Type B pancreatic cell (in vitro differentiated cells): Measurements from ENCODE around the gene RBKS. TPM values are rescaled to one million over a fixed set of nuclear protein-coding genes. Genes with fewer than 3 reads are reported as not detected.

Experiments used
- DNase-seq: peaks from one replicate; pipeline ENCODE4 v3.0.0; 2021; ENCODE audit warnings: mixed read lengths; ENCODE audit not compliant: unreplicated experiment; ENCODE audit errors: extremely low spot score
- H3K27ac Mint-ChIP-seq: 2 replicates; pipeline ENCODE4 v1.8.0; 2021; ENCODE audit warnings: mild to moderate bottlenecking, mixed read lengths
- H3K27me3 Mint-ChIP-seq: 2 replicates; pipeline ENCODE4 v1.8.0; 2021; ENCODE audit warnings: mixed read lengths
- H3K36me3 Mint-ChIP-seq: 2 replicates; pipeline ENCODE4 v1.8.0; 2021; ENCODE audit warnings: mixed read lengths
- H3K4me1 Mint-ChIP-seq: one replicate; pipeline ENCODE4 v1.8.0; 2021; ENCODE audit warnings: mixed read lengths; ENCODE audit not compliant: unreplicated experiment
- H3K4me3 Mint-ChIP-seq: 2 replicates; pipeline ENCODE4 v1.8.0; 2021; ENCODE audit warnings: mild to moderate bottlenecking, mixed read lengths
- H3K9me3 Mint-ChIP-seq: 2 replicates; pipeline ENCODE4 v1.8.0; 2021; ENCODE audit warnings: mixed read lengths
- CTCF ChIP-seq: fragments of 200-600 bp; sonication (generic); conservative IDR thresholded peaks from 2 replicates; pipeline ENCODE4 v1.5.0; 2021; ENCODE audit warnings: antibody characterized with exemption, mild to moderate bottlenecking
- total RNA-seq: library from RNA; stranded (reverse); gene quantifications from 2 replicates; pipeline ENCODE4 v1.2.1, GENCODE V29; 2021; ENCODE audit warnings: low replicate concordance

The RBKS gene
- total RNA-seq, 1 donor from 2014 or later, result 2.6 TPM

DNA sequence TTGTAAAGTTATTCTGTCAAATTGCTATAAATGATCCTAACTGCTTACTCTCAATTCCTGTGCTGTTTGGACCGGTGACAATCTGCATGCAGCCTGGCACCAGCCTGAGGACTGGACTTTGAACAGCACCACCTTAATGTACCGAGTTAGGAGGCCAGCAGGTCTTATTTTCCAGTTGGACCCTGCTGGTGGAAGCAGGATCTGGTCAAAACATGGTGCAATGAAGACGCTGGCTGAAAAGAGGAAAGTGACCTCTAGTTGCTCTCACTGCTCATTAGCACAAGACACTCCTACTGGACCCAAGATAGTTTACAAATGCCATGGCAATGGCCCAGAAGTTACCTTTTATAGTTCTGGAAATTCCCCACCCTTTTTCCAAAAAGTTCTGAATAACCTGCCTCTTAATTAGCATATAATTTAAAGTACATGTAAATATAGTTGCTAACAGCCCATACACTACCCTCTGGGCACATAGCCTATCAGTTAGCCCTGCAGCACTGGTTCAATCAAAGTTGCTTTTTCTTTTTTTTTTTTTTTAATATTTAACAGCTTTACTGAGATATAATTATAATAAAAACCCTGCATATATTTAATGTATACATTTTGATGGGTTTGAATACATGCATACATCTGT lies 35.8 kb downstream of the RBKS start:
- Mint-ChIP-seq H3K4me3 (no peak overlapping the region), H3K27me3 (no peaks in the 10 kb centered on the region), H3K9me3 (peaks cover 10% of the 10 kb centered on the region), H3K27ac (no peak overlapping the region), H3K4me1 (no peaks in the 10 kb centered on the region), H3K36me3 (peaks cover 7% of the 10 kb centered on the region)
- DNase-seq, result no peak
- no peak for TF ChIP-seq CTCF

- peaks cover 7% of the 10 kb centered on the region for H3K9me3 Mint-ChIP-seq
Measured at GRCh38 chr2:27852691-27853090, 37.5 kb downstream of the RBKS start.

DNA sequence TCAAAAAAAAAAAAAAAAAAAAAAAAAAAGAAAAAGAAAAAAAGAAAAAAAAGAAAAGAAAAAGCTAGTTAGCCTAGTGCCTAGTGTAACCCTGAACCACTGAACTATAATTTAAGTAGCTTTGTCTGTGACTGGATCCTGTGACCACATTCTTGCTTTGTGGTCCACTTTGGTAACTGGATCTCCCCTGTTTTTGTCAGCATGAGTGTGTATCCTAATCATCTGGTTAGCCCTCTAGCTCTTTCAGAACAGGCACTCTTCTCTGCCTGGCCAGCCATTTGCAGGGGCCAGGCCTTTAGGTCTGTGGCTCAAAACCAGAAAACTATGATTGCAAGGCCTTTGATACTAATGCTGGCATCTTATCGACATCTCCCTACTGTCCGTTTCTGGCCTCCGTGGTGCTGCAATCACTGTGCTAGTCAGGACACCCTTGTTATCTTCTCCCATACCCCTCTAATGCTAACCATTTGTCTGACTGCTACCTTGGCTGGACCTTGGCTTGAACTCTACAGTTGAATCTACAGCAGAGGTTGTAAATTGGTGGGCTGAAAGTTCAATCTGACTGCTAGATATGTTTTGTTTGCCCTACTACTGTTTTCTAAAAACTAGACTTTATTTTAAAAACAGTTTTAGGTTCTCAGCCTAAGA lies 40.5 kb downstream of the RBKS start:
- no peak for TF ChIP-seq CTCF
- no peaks in the 10 kb centered on the region for H3K36me3 Mint-ChIP-seq
- H3K27ac Mint-ChIP-seq, result no peak overlapping the region
- H3K27me3 Mint-ChIP-seq, result no peaks in the 10 kb centered on the region
- H3K4me1 Mint-ChIP-seq, result no peaks in the 10 kb centered on the region
- H3K4me3 Mint-ChIP-seq, result no peak overlapping the region
- DNase-seq, result no peak
- H3K9me3 Mint-ChIP-seq, result no peaks in the 10 kb centered on the region

More at GRCh38 chr2:27852691-27853090, 37.5 kb downstream of the RBKS start:
- H3K27me3 Mint-ChIP-seq, result no peaks in the 10 kb centered on the region
- H3K4me1 Mint-ChIP-seq, result no peaks in the 10 kb centered on the region
- peaks cover 7% of the 10 kb centered on the region for H3K36me3 Mint-ChIP-seq
- TF ChIP-seq CTCF, result no peak
- H3K4me3 Mint-ChIP-seq, result no peak overlapping the region
- DNase-seq, result no peak
- no peak overlapping the region for H3K27ac Mint-ChIP-seq

DNA sequence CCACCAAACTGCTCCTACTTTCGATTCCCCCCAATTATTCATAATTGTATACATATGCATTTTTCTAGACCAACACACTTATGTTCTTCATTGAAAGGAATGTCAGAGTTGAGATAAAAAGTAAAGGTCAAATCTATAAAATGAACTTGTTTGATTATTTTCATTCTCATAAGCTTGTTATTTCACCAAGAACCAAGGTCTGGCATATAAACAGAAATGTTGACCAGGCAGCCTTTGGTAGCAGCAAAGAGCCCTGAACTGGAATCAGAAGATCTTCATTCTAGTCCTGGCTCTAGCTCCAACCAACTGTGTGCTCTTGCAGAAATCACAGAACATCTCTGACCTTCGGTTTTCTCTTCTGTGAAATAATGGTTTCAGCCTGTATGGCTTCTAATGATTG lies 42.9 kb downstream of the RBKS start:
- Mint-ChIP-seq H3K4me3 (no peak overlapping the region), H3K27ac (no peak overlapping the region), H3K27me3 (no peaks in the 10 kb centered on the region)

GRCh38 chr2:27844821-27845255 lies 45.3 kb downstream of the RBKS start:
- no peaks in the 10 kb centered on the region for H3K36me3 Mint-ChIP-seq
- no peaks in the 10 kb centered on the region for H3K9me3 Mint-ChIP-seq
- no peak for DNase-seq
- no peak overlapping the region for H3K27ac Mint-ChIP-seq
- no peak for TF ChIP-seq CTCF
- H3K4me3 Mint-ChIP-seq, result no peak overlapping the region
- no peaks in the 10 kb centered on the region for H3K27me3 Mint-ChIP-seq
- no peaks in the 10 kb centered on the region for H3K4me1 Mint-ChIP-seq

More for the DNA sequence above, 42.9 kb downstream of the RBKS start:
- DNase-seq, result no peak
- H3K9me3 Mint-ChIP-seq, result no peaks in the 10 kb centered on the region
- no peak for TF ChIP-seq CTCF
- no peaks in the 10 kb centered on the region for H3K36me3 Mint-ChIP-seq
- no peaks in the 10 kb centered on the region for H3K4me1 Mint-ChIP-seq
